HCT116 (cell line): ENCODE results near the gene ZNF544. TPM values are rescaled to one million over a fixed set of nuclear protein-coding genes. Genes with fewer than 3 reads are reported as not detected.

Experiments used
- ATAC-seq: fragments of 200-7000 bp; cut with Tn5 transposase; 2 replicates; pipeline ENCODE4 v1.9.1; 2020; ENCODE audit warnings: mild to moderate bottlenecking, moderate library complexity
- BruUV-seq: library from RNA; stranded (reverse); fragments of 400-500 nt; replicated peaks from 2 replicates; lab custom pipeline; 2021; lab: Mats Ljungman, UMichigan
- CTCF ChIA-PET: fragments of 300-600 bp; sonication (Branson Sonifier 250); formaldehyde crosslinking; loops from one replicate; lab custom pipeline; 2021; ENCODE audit warnings: antibody characterized with exemption; lab: Charles Lee
- POLR2A ChIA-PET: fragments of 300-600, 350-600 bp; sonication (Branson Sonifier 250); formaldehyde crosslinking; loops from one replicate; lab custom pipeline; 2021; ENCODE audit warnings: antibody characterized with exemption; lab: Charles Lee
- RAD21 ChIA-PET, 2 experiments: fragments of 300-600 bp; sonication (Branson Sonifier 250); formaldehyde crosslinking; loops; one replicate each; lab custom pipeline; 2023; ENCODE audit warnings: low total read pairs in 2 of 2; ENCODE audit not compliant: uncharacterized antibody in 2 of 2, unreplicated experiment in 2 of 2, low non-redundant PET in 1 of 2; lab: Charles Lee
- DNase-seq: peaks from one replicate; pipeline ENCODE4 v3.0.0-alpha.2; 2010; ENCODE audit warnings: low read depth, low spot score
- H2AFZ ChIP-seq: fragments of 200-600 bp; shearing (Covaris generic), sonication (generic); 2 replicates; pipeline ENCODE4 v1.6.1; 2017; ENCODE audit warnings: low read depth, mixed run types, mixed read lengths, antibody characterized with exemption, low read length; ENCODE audit not compliant: poor library complexity, severe bottlenecking
- H3K27ac ChIP-seq: 2 replicates; pipeline ENCODE4 v1.5.1; 2012; ENCODE audit warnings: low read depth, low read length
- H3K27me3 ChIP-seq: fragments of 200-600 bp; sonication (generic); 2 replicates; pipeline ENCODE4 v1.6.1; 2016; ENCODE audit warnings: mixed run types, low read length, mixed read lengths; ENCODE audit not compliant: insufficient read depth
- H3K36me3 ChIP-seq, 2 experiments: fragments of 200-500 bp in 1 of 2; fragments of 200-600 bp in 1 of 2; sonication (Bioruptor generic) in 1 of 2; sonication (generic) in 1 of 2; 2 replicates each; pipeline versions ENCODE4 v1.5.1 to v1.6.1; 2014 to 2016; ENCODE audit warnings: low read length in 2 of 2, inconsistent platforms in 1 of 2, mixed read lengths in 1 of 2, mixed run types in 1 of 2; ENCODE audit not compliant: insufficient read depth in 2 of 2, control insufficient read depth in 1 of 2
- H3K4me1 ChIP-seq, 2 experiments: fragments of 200-600 bp in 1 of 2; sonication (generic) in 1 of 2; 2 replicates each; pipeline versions ENCODE4 v1.5.1 to v1.6.1; 2012 to 2017; ENCODE audit warnings: low read length in 2 of 2, inconsistent platforms in 1 of 2, mild to moderate bottlenecking in 1 of 2, mixed read lengths in 1 of 2, mixed run types in 1 of 2, moderate library complexity in 1 of 2; ENCODE audit not compliant: insufficient read depth in 2 of 2, control insufficient read depth in 1 of 2
- H3K4me2 ChIP-seq: fragments of 200-600 bp; sonication (generic); 2 replicates; pipeline ENCODE4 v1.6.1; 2017; ENCODE audit warnings: mixed run types, low read length, mixed read lengths
- H3K4me3 ChIP-seq, 2 experiments: fragments of 200-600 bp in 1 of 2; sonication (generic) in 1 of 2; replicated peaks in 1 of 2; 2 replicates each; pipeline ENCODE4 v1.5.1; 2011 to 2016; ENCODE audit warnings: low read length in 2 of 2, control low read depth in 1 of 2, low read depth in 1 of 2, mild to moderate bottlenecking in 1 of 2, mixed read lengths in 1 of 2, mixed run types in 1 of 2
- H3K79me2 ChIP-seq: fragments of 200-600 bp; sonication (generic); 2 replicates; pipeline ENCODE4 v1.6.1; 2017; ENCODE audit warnings: mild to moderate bottlenecking, mixed run types, low read length, moderate library complexity, mixed read lengths; ENCODE audit not compliant: insufficient read depth
- H3K9ac ChIP-seq: fragments of 200-600 bp; sonication (generic); 2 replicates; pipeline ENCODE4 v1.6.1; 2016; ENCODE audit warnings: low read length, mixed read lengths
- H3K9me2 ChIP-seq: fragments of 200-600 bp; sonication (generic), shearing (Covaris generic); 2 replicates; pipeline ENCODE4 v1.6.1; 2017; ENCODE audit warnings: mixed run types, mild to moderate bottlenecking, moderate library complexity; ENCODE audit not compliant: insufficient read depth
- H3K9me3 ChIP-seq, 2 experiments: fragments of 200-500 bp in 1 of 2; fragments of 200-600 bp in 1 of 2; sonication (Bioruptor generic) in 1 of 2; sonication (generic) in 1 of 2; 2 replicates each; pipeline ENCODE4 v1.6.1; 2014 to 2017; ENCODE audit warnings: low read length in 2 of 2, mixed read lengths in 2 of 2, inconsistent platforms in 1 of 2, low read depth in 1 of 2, mild to moderate bottlenecking in 1 of 2, mixed run types in 1 of 2, moderate library complexity in 1 of 2; ENCODE audit not compliant: control insufficient read depth in 1 of 2, insufficient read depth in 1 of 2
- H4K20me1 ChIP-seq: fragments of 200-600 bp; sonication (generic), shearing (Covaris generic); 2 replicates; pipeline ENCODE4 v1.6.1; 2017; ENCODE audit warnings: mixed run types, mild to moderate bottlenecking, moderate library complexity; ENCODE audit not compliant: insufficient read depth
- ATF3 ChIP-seq: IDR thresholded peaks from 2 replicates; pipeline ENCODE4 v1.6.1; 2012
- EZH2 ChIP-seq: fragments of 200-600 bp; sonication (generic); IDR thresholded peaks from 2 replicates; pipeline ENCODE4 v1.6.1; 2017; ENCODE audit warnings: antibody characterized with exemption, mixed run types
- EZH2phosphoT487 ChIP-seq: fragments of 200-600 bp; IDR thresholded peaks from 2 replicates; pipeline ENCODE4 v1.6.1; 2018; ENCODE audit warnings: antibody characterized with exemption, borderline replicate concordance
- FOSL1 ChIP-seq: IDR thresholded peaks from 2 replicates; pipeline ENCODE4 v1.6.1; 2012; ENCODE audit warnings: low read depth
- POLR2A ChIP-seq: IDR thresholded peaks from 2 replicates; pipeline ENCODE4 v1.7.0; 2011; ENCODE audit warnings: borderline replicate concordance; ENCODE audit not compliant: insufficient read depth, insufficient read length; ENCODE audit errors: extremely low read depth
- SIN3A ChIP-seq: IDR thresholded peaks from 2 replicates; pipeline ENCODE4 v1.6.1; 2012; ENCODE audit warnings: low read depth
- intact Hi-C: fragments of 100-400 bp; cut with micrococcal nuclease; formaldehyde crosslinking; loops from 2 replicates; pipeline ENCODE4 v1.10.0; 2022
- total RNA-seq: library from RNA; stranded (reverse); gene quantifications from one replicate; pipeline ENCODE4 v1.2.1, GENCODE V29; 2021; ENCODE audit not compliant: unreplicated experiment

ZNF544 gene
- total RNA-seq, 1 experiment from 2014 or later: 46.3 TPM

- TF ChIP-seq POLR2A (no peak), ATF3 (no peak), SIN3A (no peak), EZH2phosphoT487 (no peak)
- TF ChIP-seq, all 23 proteins: peak for 0
Observed at GRCh38 chr19:58275564-58275963, 46.9 kb downstream of the ZNF544 start (continued).

GRCh38 chr19:58277197-58277596, 48.5 kb downstream of the ZNF544 start:
- Histone ChIP-seq H3K9me3 (peaks cover 0 to 16% of the 10 kb centered on the region in 2 experiments; a peak in 3 of 4 replicates), H3K27ac (no peak overlapping the region), H3K9ac (no peak overlapping the region), H2AFZ (no peak overlapping the region), H3K79me2 (peaks cover 31% of the 10 kb centered on the region), H3K36me3 (peaks cover 2 to 17% of the 10 kb centered on the region in 2 experiments; a peak in 1 of 4 replicates), H3K27me3 (no peaks in the 10 kb centered on the region), H3K4me2 (no peak overlapping the region), H3K4me3 (no peak overlapping the region), H3K9me2 (no peaks in the 10 kb centered on the region), H4K20me1 (no peaks in the 10 kb centered on the region), H3K4me1 (peaks cover 4 to 23% of the 10 kb centered on the region in 2 experiments; a peak in 3 of 4 replicates)
- no peak for ATAC-seq
- RAD21 ChIA-PET: no interaction called here
- DNase-seq: no peak
- CTCF ChIA-PET: no interaction called here
- intact Hi-C loops: no loop called here
- POLR2A ChIA-PET: no interaction called here
- no TSS peak for BruUV-seq
- TF ChIP-seq EZH2 (no peak), FOSL1 (no peak)
- TF ChIP-seq, all 23 proteins: peak for 0
